ENCODE results near the gene SLC29A3. TPM values are rescaled to one million over a fixed set of nuclear protein-coding genes. Genes with fewer than 3 reads are reported as not detected.
A peak's percentile ranks its signal among the peaks of the same experiment; 100 is the strongest.
"Not testable (repeated sequence)": the region's sequence is repeated elsewhere in the genome, so short reads cannot be mapped to it uniquely, and the experiment has no call there.

The SLC29A3 gene
- total and polyA plus RNA-seq, 5 experiments from 2014 or later, result 3.7 to 10.4 (median 8.2) TPM

- DNase-seq, ATAC-seq, H3K36me3 Mint-ChIP-seq, POLR2A ChIA-PET, H3K4me1 Mint-ChIP-seq, H3K27ac Mint-ChIP-seq, H3K9me3 Mint-ChIP-seq, H3K4me3 Mint-ChIP-seq: not testable (repeated sequence)
- H3K27me3 Mint-ChIP-seq, result peaks cover 0 to 13% (median 4%) of the 10 kb centered on the region in 5 donors
These were observed 22.2 kb upstream of the SLC29A3 start for GRCh38 chr10:71296811-71297210.

GRCh38 chr10:71297343-71297742 lies 21.7 kb upstream of the SLC29A3 start:
- H3K9me3 Mint-ChIP-seq, result no peaks in the 10 kb centered on the region
- H3K36me3 Mint-ChIP-seq, result no peaks in the 10 kb centered on the region
- H3K4me3 Mint-ChIP-seq, result no peak overlapping the region
- DNase-seq (no peak), ATAC-seq (no peak)
- peaks cover 2 to 7% (median 6%) of the 10 kb centered on the region in 4 donors for H3K4me1 Mint-ChIP-seq
- H3K27me3 Mint-ChIP-seq, result peaks cover 0 to 18% (median 4%) of the 10 kb centered on the region in 5 donors
- POLR2A ChIA-PET, result no interaction called here
- no peak overlapping the region for H3K27ac Mint-ChIP-seq

GRCh38 chr10:71299071-71299785 lies 19.8 kb upstream of the SLC29A3 start:
- peak overlapping the region in 2 of 10 donors; percentile 29 to 35 for H3K27ac Mint-ChIP-seq

GRCh38 chr10:71300555-71301370 lies 18.3 kb upstream of the SLC29A3 start:
- DNase-seq, result no peak
- H3K4me1 Mint-ChIP-seq, result peaks cover 2 to 9% (median 6%) of the 10 kb centered on the region in 4 donors
- no peaks in the 10 kb centered on the region for H3K36me3 Mint-ChIP-seq
- peak overlapping the region in 1 of 10 donors; percentile 29 for H3K27ac Mint-ChIP-seq
- no peaks in the 10 kb centered on the region for H3K9me3 Mint-ChIP-seq
- ATAC-seq, result no peak
- peaks cover 0 to 21% (median 7%) of the 10 kb centered on the region in 5 donors for H3K27me3 Mint-ChIP-seq
- H3K4me3 Mint-ChIP-seq, result no peak overlapping the region
- POLR2A ChIA-PET, result no interaction called here

More at GRCh38 chr10:71299071-71299785, 19.8 kb upstream of the SLC29A3 start:
- POLR2A ChIA-PET, result no interaction called here
- no peaks in the 10 kb centered on the region for H3K36me3 Mint-ChIP-seq
- peaks cover 0 to 21% (median 10%) of the 10 kb centered on the region in 5 donors for H3K27me3 Mint-ChIP-seq
- ATAC-seq (no peak), DNase-seq (no peak)
- H3K4me1 Mint-ChIP-seq, result peaks cover 2 to 9% (median 6%) of the 10 kb centered on the region in 4 donors
- peak overlapping the region in 2 of 10 donors; percentile 14 to 37 for H3K4me3 Mint-ChIP-seq
- H3K9me3 Mint-ChIP-seq, result no peaks in the 10 kb centered on the region

- ATAC-seq (no peak), DNase-seq (no peak)
- peaks cover 0 to 21% (median 7%) of the 10 kb centered on the region in 5 donors for H3K27me3 Mint-ChIP-seq
- H3K9me3 Mint-ChIP-seq, result no peaks in the 10 kb centered on the region
- peaks cover 2 to 9% (median 6%) of the 10 kb centered on the region in 4 donors for H3K4me1 Mint-ChIP-seq
- H3K36me3 Mint-ChIP-seq, result no peaks in the 10 kb centered on the region
- no peak overlapping the region for H3K4me3 Mint-ChIP-seq
- no peak overlapping the region for H3K27ac Mint-ChIP-seq
- POLR2A ChIA-PET, result no interaction called here
These were observed 17.6 kb upstream of the SLC29A3 start for GRCh38 chr10:71301371-71301916.

- H3K36me3 Mint-ChIP-seq, result no peaks in the 10 kb centered on the region
- no peak for ATAC-seq
- POLR2A ChIA-PET, result no interaction called here
- no peak overlapping the region for H3K27ac Mint-ChIP-seq
- no peaks in the 10 kb centered on the region for H3K9me3 Mint-ChIP-seq
- H3K27me3 Mint-ChIP-seq, result peaks cover 0 to 21% (median 7%) of the 10 kb centered on the region in 5 donors
- no peak for DNase-seq
- peaks cover 2 to 9% (median 6%) of the 10 kb centered on the region in 4 donors for H3K4me1 Mint-ChIP-seq
- H3K4me3 Mint-ChIP-seq, result no peak overlapping the region
These were observed 16.6 kb upstream of the SLC29A3 start for GRCh38 chr10:71302451-71302850.

GRCh38 chr10:71302874-71303568 lies 16.0 kb upstream of the SLC29A3 start:
- ATAC-seq (peak; percentile 60 to 73), DNase-seq (peak in 3 of 10 donors; percentile 32 to 39 (median 37))
- H3K27ac Mint-ChIP-seq, result no peak overlapping the region
- no peaks in the 10 kb centered on the region for H3K36me3 Mint-ChIP-seq
- H3K27me3 Mint-ChIP-seq, result peaks cover 0 to 21% (median 7%) of the 10 kb centered on the region in 5 donors
- POLR2A ChIA-PET, result no interaction called here
- H3K4me3 Mint-ChIP-seq, result no peak overlapping the region
- H3K9me3 Mint-ChIP-seq, result no peaks in the 10 kb centered on the region
- peaks cover 2 to 9% (median 6%) of the 10 kb centered on the region in 4 donors for H3K4me1 Mint-ChIP-seq

- H3K4me3 Mint-ChIP-seq, result no peak overlapping the region
- H3K9me3 Mint-ChIP-seq, result no peaks in the 10 kb centered on the region
- no peaks in the 10 kb centered on the region for H3K36me3 Mint-ChIP-seq
- POLR2A ChIA-PET, result no interaction called here
- peaks cover 2 to 9% (median 6%) of the 10 kb centered on the region in 4 donors for H3K4me1 Mint-ChIP-seq
- H3K27me3 Mint-ChIP-seq, result peaks cover 0 to 21% (median 7%) of the 10 kb centered on the region in 5 donors
- ATAC-seq, result no peak
- H3K27ac Mint-ChIP-seq, result peak overlapping the region in 2 of 10 donors; percentile 16 to 65
- no peak for DNase-seq
These were observed 15.5 kb upstream of the SLC29A3 start for GRCh38 chr10:71303569-71303907.

GRCh38 chr10:71304914-71305313 lies 14.1 kb upstream of the SLC29A3 start:
- Mint-ChIP-seq H3K9me3 (no peaks in the 10 kb centered on the region), H3K4me3 (no peak overlapping the region), H3K4me1 (peaks cover 0 to 5% (median under 1%) of the 10 kb centered on the region in 4 donors), H3K27ac (no peak overlapping the region), H3K27me3 (peaks cover 0 to 18% (median 8%) of the 10 kb centered on the region in 5 donors), H3K36me3 (no peaks in the 10 kb centered on the region)
- POLR2A ChIA-PET, result no interaction called here
- DNase-seq, result no peak
- no peak for ATAC-seq

- ATAC-seq (no peak), DNase-seq (no peak)
- peaks cover 0 to 21% (median 8%) of the 10 kb centered on the region in 5 donors for H3K27me3 Mint-ChIP-seq
- no peaks in the 10 kb centered on the region for H3K9me3 Mint-ChIP-seq
- H3K36me3 Mint-ChIP-seq, result no peaks in the 10 kb centered on the region
- H3K4me1 Mint-ChIP-seq, result peaks cover 0 to 5% (median 0%) of the 10 kb centered on the region in 4 donors
- no peak overlapping the region for H3K27ac Mint-ChIP-seq
- H3K4me3 Mint-ChIP-seq, result no peak overlapping the region
- POLR2A ChIA-PET, result no interaction called here
These were observed 12.1 kb upstream of the SLC29A3 start for GRCh38 chr10:71306979-71307378.

GRCh38 chr10:71307469-71308085 lies 11.5 kb upstream of the SLC29A3 start:
- Mint-ChIP-seq H3K36me3 (no peaks in the 10 kb centered on the region), H3K4me1 (peaks cover 0 to 3% (median 0%) of the 10 kb centered on the region in 4 donors), H3K27ac (no peak overlapping the region), H3K9me3 (no peaks in the 10 kb centered on the region), H3K4me3 (no peak overlapping the region), H3K27me3 (peaks cover 0 to 16% (median 8%) of the 10 kb centered on the region in 5 donors)
- ATAC-seq (no peak), DNase-seq (no peak)
- POLR2A ChIA-PET, result no interaction called here

GRCh38 chr10:71308244-71308643 lies 10.8 kb upstream of the SLC29A3 start:
- no peak for DNase-seq
- Mint-ChIP-seq H3K4me1 (peaks cover 0 to under 1% (median 0%) of the 10 kb centered on the region in 4 donors), H3K4me3 (no peak overlapping the region), H3K27me3 (peaks cover 0 to 22% (median 9%) of the 10 kb centered on the region in 5 donors), H3K9me3 (no peaks in the 10 kb centered on the region), H3K27ac (no peak overlapping the region), H3K36me3 (no peaks in the 10 kb centered on the region)
- POLR2A ChIA-PET, result no interaction called here
- no peak for ATAC-seq
